H9 (cell line): ENCODE results near the gene EEF1G. TPM values are rescaled to one million over a fixed set of nuclear protein-coding genes. Genes with fewer than 3 reads are reported as not detected.

Experiments used
- DNase-seq: peaks from one replicate; pipeline ENCODE4 v3.0.0-alpha.2; 2017
- H2AFZ ChIP-seq: one replicate; pipeline ENCODE4 v1.6.1; 2013; ENCODE audit warnings: mild to moderate bottlenecking, low read length, control low read depth, moderate library complexity
- H2AK5ac ChIP-seq: 2 replicates; pipeline ENCODE4 v1.6.1; 2013; ENCODE audit warnings: low read length, control low read depth, mixed read lengths; ENCODE audit not compliant: insufficient read length
- H2BK120ac ChIP-seq: one replicate; pipeline ENCODE4 v1.6.1; 2013; ENCODE audit warnings: low read depth, mild to moderate bottlenecking, low read length, control low read depth, inconsistent platforms; ENCODE audit not compliant: poor library complexity, severe bottlenecking
- H2BK12ac ChIP-seq: 2 replicates; pipeline ENCODE4 v1.6.1; 2013; ENCODE audit warnings: low read length, control low read depth, mixed read lengths, low read depth; ENCODE audit not compliant: insufficient read length
- H2BK15ac ChIP-seq: 2 replicates; pipeline ENCODE4 v1.6.1; 2013; ENCODE audit warnings: low read depth, low read length, control low read depth
- H2BK20ac ChIP-seq: one replicate; pipeline ENCODE4 v1.6.1; 2013; ENCODE audit warnings: low read depth, mild to moderate bottlenecking, low read length, control low read depth, inconsistent platforms; ENCODE audit not compliant: poor library complexity, severe bottlenecking
- H2BK5ac ChIP-seq: 2 replicates; pipeline ENCODE4 v1.6.1; 2013; ENCODE audit warnings: low read length, control low read depth, mixed read lengths; ENCODE audit not compliant: insufficient read length
- H3K14ac ChIP-seq: 2 replicates; pipeline ENCODE4 v1.6.1; 2013; ENCODE audit warnings: low read length, control low read depth; ENCODE audit not compliant: insufficient read depth
- H3K18ac ChIP-seq: 2 replicates; pipeline ENCODE4 v1.6.1; 2013; ENCODE audit warnings: low read depth, mild to moderate bottlenecking, mixed read lengths, low read length, control low read depth; ENCODE audit not compliant: insufficient read length
- H3K23ac ChIP-seq: 2 replicates; pipeline ENCODE4 v1.6.1; 2013; ENCODE audit warnings: low read length, control low read depth, mixed read lengths, low read depth; ENCODE audit not compliant: insufficient read length
- H3K23me2 ChIP-seq: 2 replicates; pipeline ENCODE4 v1.6.1; 2013; ENCODE audit warnings: low read depth, mild to moderate bottlenecking, mixed read lengths, low read length, control low read depth; ENCODE audit not compliant: insufficient read length, poor library complexity, severe bottlenecking
- H3K27ac ChIP-seq: 2 replicates; pipeline ENCODE4 v1.5.1; 2013; ENCODE audit warnings: low read length, control low read depth, mixed read lengths, low read depth; ENCODE audit not compliant: insufficient read length
- H3K27me3 ChIP-seq: 2 replicates; pipeline ENCODE4 v1.6.1; 2013; ENCODE audit warnings: low read length, control low read depth, inconsistent platforms; ENCODE audit not compliant: insufficient read depth
- H3K4ac ChIP-seq: 2 replicates; pipeline ENCODE4 v1.6.1; 2013; ENCODE audit warnings: low read depth, mild to moderate bottlenecking, control low read depth, inconsistent platforms, low read length, moderate library complexity
- H3K4me1 ChIP-seq: 2 replicates; pipeline ENCODE4 v1.6.1; 2013; ENCODE audit warnings: low read length, control low read depth, inconsistent platforms; ENCODE audit not compliant: insufficient read depth
- H3K4me2 ChIP-seq: 2 replicates; pipeline ENCODE4 v1.6.1; 2013; ENCODE audit warnings: low read length, control low read depth, mixed read lengths; ENCODE audit not compliant: insufficient read length, insufficient read depth
- H3K56ac ChIP-seq: 2 replicates; pipeline ENCODE4 v1.6.1; 2013; ENCODE audit warnings: low read depth, mild to moderate bottlenecking, mixed read lengths, low read length, control low read depth; ENCODE audit not compliant: insufficient read length
- H3K79me1 ChIP-seq: 2 replicates; pipeline ENCODE4 v1.6.1; 2013; ENCODE audit warnings: low read depth, mild to moderate bottlenecking, moderate library complexity, low read length, control low read depth, inconsistent platforms; ENCODE audit not compliant: insufficient read depth, poor library complexity, severe bottlenecking
- H3K79me2 ChIP-seq: 2 replicates; pipeline ENCODE4 v1.6.1; 2013; ENCODE audit warnings: low read length, control low read depth, inconsistent platforms; ENCODE audit not compliant: insufficient read depth
- H3K9ac ChIP-seq: 2 replicates; pipeline ENCODE4 v1.6.1; 2013; ENCODE audit warnings: low read length, control low read depth, mixed read lengths; ENCODE audit not compliant: insufficient read length; ENCODE audit errors: extremely low read depth
- H3K9me3 ChIP-seq: one replicate; pipeline ENCODE4 v1.6.1; 2013; ENCODE audit warnings: low read depth, low read length, inconsistent platforms; ENCODE audit not compliant: control insufficient read depth
- H3T11ph ChIP-seq: one replicate; pipeline ENCODE4 v1.6.1; 2013; ENCODE audit warnings: mild to moderate bottlenecking, low read length, control low read depth, inconsistent platforms
- H4K20me1 ChIP-seq: one replicate; pipeline ENCODE4 v1.6.1; 2013; ENCODE audit not compliant: control insufficient read depth, insufficient read length, insufficient read depth
- H4K5ac ChIP-seq: 2 replicates; pipeline ENCODE4 v1.6.1; 2013; ENCODE audit warnings: low read depth, mild to moderate bottlenecking, mixed read lengths, low read length, control low read depth; ENCODE audit not compliant: insufficient read length
- H4K8ac ChIP-seq: replicated peaks from 2 replicates; pipeline ENCODE4 v1.6.1; 2013; ENCODE audit warnings: low read length, control low read depth, mixed read lengths, low read depth; ENCODE audit not compliant: insufficient read length
- H4K91ac ChIP-seq: 2 replicates; pipeline ENCODE4 v1.6.1; 2013; ENCODE audit warnings: low read depth, mild to moderate bottlenecking, moderate library complexity, mixed read lengths, low read length, control low read depth; ENCODE audit not compliant: insufficient read length
- H3K27ac Mint-ChIP-seq, 3 experiments: 2 replicates in 2 of 3; 3 replicates in 1 of 3; pipeline ENCODE4 v1.8.0; 2020 to 2021; ENCODE audit warnings: mixed read lengths in 3 of 3, mild to moderate bottlenecking in 1 of 3, moderate library complexity in 1 of 3
- H3K27me3 Mint-ChIP-seq: 2 replicates; pipeline ENCODE4 v1.8.0; 2021; ENCODE audit warnings: low read depth, mild to moderate bottlenecking, moderate library complexity, mixed read lengths
- H3K36me3 Mint-ChIP-seq, 3 experiments: 2 replicates in 2 of 3; 3 replicates in 1 of 3; pipeline ENCODE4 v1.8.0; 2020 to 2021; ENCODE audit warnings: low read depth in 3 of 3, mixed read lengths in 3 of 3; ENCODE audit not compliant: insufficient read depth in 1 of 3
- H3K4me1 Mint-ChIP-seq, 2 experiments: 2 replicates each; pipeline ENCODE4 v1.8.0; 2020; ENCODE audit warnings: mixed read lengths in 2 of 2
- H3K4me3 Mint-ChIP-seq, 2 experiments: 2 replicates in 1 of 2; 3 replicates in 1 of 2; pipeline ENCODE4 v1.8.0; 2020 to 2021; ENCODE audit warnings: mild to moderate bottlenecking in 2 of 2, mixed read lengths in 2 of 2, moderate library complexity in 1 of 2
- H3K9me3 Mint-ChIP-seq, 2 experiments: 2 replicates in 1 of 2; 3 replicates in 1 of 2; pipeline ENCODE4 v1.8.0; 2020; ENCODE audit warnings: mild to moderate bottlenecking in 2 of 2, mixed read lengths in 2 of 2, moderate library complexity in 1 of 2
- CTCF ChIP-seq: fragments of 200-600 bp; sonication (generic); conservative IDR thresholded peaks from 3 replicates; pipeline ENCODE4 v1.8.0; 2021; ENCODE audit warnings: antibody characterized with exemption, mild to moderate bottlenecking
- WGBS: extraction: QIAGEN DNeasy Blood & Tissue Kit; methylation state at CpG from one replicate; pipeline ENCODE4 v1.1.7; 2013; ENCODE audit warnings: missing lambda C conversion rate, low lambda C conversion rate, mixed read lengths; ENCODE audit not compliant: insufficient read length; ENCODE audit errors: extremely low coverage; 5-methylcytosine and 5-hydroxymethylcytosine counted together
- total RNA-seq: library from RNA; stranded (reverse); gene quantifications from 2 replicates; pipeline ENCODE4 v1.2.1, GENCODE V29; 2021

Gene EEF1G
- total RNA-seq, 1 experiment from 2014 or later, result 1,790 TPM

DNA sequence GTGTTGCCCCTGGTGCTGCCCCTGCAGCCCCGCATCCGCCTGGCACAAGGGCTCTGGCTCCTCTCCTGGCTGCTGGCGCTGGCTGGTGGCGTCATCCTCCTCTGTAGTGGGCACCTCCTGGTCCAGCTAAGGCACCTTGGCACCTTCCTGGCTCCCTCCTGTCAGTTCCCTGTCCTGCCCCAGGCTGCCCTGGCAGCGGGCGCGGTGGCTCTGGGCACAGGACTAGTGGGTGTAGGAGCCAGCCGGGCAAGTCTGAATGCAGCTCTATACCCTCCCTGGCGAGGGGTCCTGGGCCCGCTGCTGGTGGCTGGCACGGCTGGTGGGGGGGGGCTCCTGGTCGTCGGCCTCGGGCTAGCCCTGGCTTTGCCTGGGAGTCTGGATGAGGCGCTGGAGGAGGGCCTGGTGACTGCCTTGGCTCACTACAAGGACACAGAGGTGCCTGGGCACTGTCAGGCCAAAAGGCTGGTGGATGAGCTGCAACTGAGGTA is 39.6 kb upstream of the EEF1G start:
- Histone ChIP-seq H3K4me2 (no peak overlapping the region), H3K79me1 (no peaks in the 10 kb centered on the region)

More for the DNA sequence above, 39.6 kb upstream of the EEF1G start:
- no peaks in the 10 kb centered on the region for H3K79me2 ChIP-seq
- no peak overlapping the region for H2BK20ac ChIP-seq
- no CpG with 5 or more reads among the region's 15 CpGs for WGBS
- no peak overlapping the region for H4K91ac ChIP-seq
- H3K9ac ChIP-seq, result no peak overlapping the region
- Mint-ChIP-seq H3K9me3 (no peaks in the 10 kb centered on the region), H3K4me1 (peaks cover 17 to 29% of the 10 kb centered on the region in 2 experiments), H3K36me3 (peaks cover 0 to 15% (median 13%) of the 10 kb centered on the region in 3 experiments; a peak in 6 of 7 replicates), H3K4me3 (no peak overlapping the region; a peak in 1 of 5 replicates), H3K27me3 (peaks cover 4% of the 10 kb centered on the region), H3K27ac (no peak overlapping the region; a peak in 1 of 7 replicates)
- no peaks in the 10 kb centered on the region for H4K20me1 ChIP-seq
- H2BK5ac ChIP-seq, result no peak overlapping the region
- no peak overlapping the region for H2AFZ ChIP-seq
- H4K5ac ChIP-seq, result no peak overlapping the region
- no peak overlapping the region for H2BK15ac ChIP-seq
- no peak for TF ChIP-seq CTCF
- no peak overlapping the region for H3K56ac ChIP-seq
- no peak overlapping the region for H2BK120ac ChIP-seq
- H3K23ac ChIP-seq, result no peak overlapping the region
- no peak overlapping the region for H3K27ac ChIP-seq
- H3T11ph ChIP-seq, result no peak overlapping the region
- H3K9me3 ChIP-seq, result no peaks in the 10 kb centered on the region
- H3K23me2 ChIP-seq, result peaks cover 13% of the 10 kb centered on the region
- H2AK5ac ChIP-seq, result no peak overlapping the region
- DNase-seq, result no peak
- no peaks in the 10 kb centered on the region for H3K4me1 ChIP-seq
- no peaks in the 10 kb centered on the region for H3K27me3 ChIP-seq
- no peak overlapping the region for H3K14ac ChIP-seq
- no peak overlapping the region for H3K4ac ChIP-seq
- no peak overlapping the region for H3K18ac ChIP-seq
- no peak overlapping the region for H2BK12ac ChIP-seq
- H4K8ac ChIP-seq, result no peak overlapping the region
